Memory B cell (primary cell): Measurements from ENCODE around the gene BBC3.
"Not testable (repeated sequence)": the region's sequence is repeated elsewhere in the genome, so short reads cannot be mapped to it uniquely, and the experiment has no call there.

Experiments used
- ATAC-seq: fragments of 150-1000 bp; cut with Tn5 transposase; 2 replicates; pipeline ENCODE4 v1.10.0; 2021; ENCODE audit warnings: low read depth, mild to moderate bottlenecking, moderate library complexity
- DNase-seq, 2 donors: peaks; one replicate each; pipeline ENCODE4 v3.0.0; 2022; ENCODE audit warnings: low spot score in 2 of 2
- H3K27ac Mint-ChIP-seq: one replicate; pipeline ENCODE4 v1.8.0; 2022; ENCODE audit warnings: mild to moderate bottlenecking, moderate library complexity, mixed read lengths
- H3K27me3 Mint-ChIP-seq: one replicate; pipeline ENCODE4 v1.8.0; 2022; ENCODE audit warnings: mixed read lengths
- H3K36me3 Mint-ChIP-seq: one replicate; pipeline ENCODE4 v1.8.0; 2022; ENCODE audit warnings: mild to moderate bottlenecking, mixed read lengths
- H3K4me1 Mint-ChIP-seq: one replicate; pipeline ENCODE4 v1.8.0; 2022; ENCODE audit warnings: mixed read lengths
- H3K4me3 Mint-ChIP-seq: one replicate; pipeline ENCODE4 v1.8.0; 2022; ENCODE audit warnings: mild to moderate bottlenecking, moderate library complexity, mixed read lengths
- H3K9me3 Mint-ChIP-seq: one replicate; pipeline ENCODE4 v1.8.0; 2022; ENCODE audit warnings: mixed read lengths

Gene BBC3

GRCh38 chr19:47267350-47267759 is 36.4 kb upstream of the BBC3 start:
- no peaks in the 10 kb centered on the region for H3K27me3 Mint-ChIP-seq
- no peak overlapping the region for H3K27ac Mint-ChIP-seq
- ATAC-seq (no peak), DNase-seq (no peak)
- no peak overlapping the region for H3K4me3 Mint-ChIP-seq
- H3K36me3 Mint-ChIP-seq: peaks cover 26% of the 10 kb centered on the region
- H3K4me1 Mint-ChIP-seq: peaks cover 6% of the 10 kb centered on the region
- H3K9me3 Mint-ChIP-seq: no peaks in the 10 kb centered on the region

- DNase-seq (no peak), ATAC-seq (no peak)
- no peak overlapping the region for H3K4me3 Mint-ChIP-seq
- peaks cover 4% of the 10 kb centered on the region for H3K4me1 Mint-ChIP-seq
- H3K27ac Mint-ChIP-seq: no peak overlapping the region
- no peaks in the 10 kb centered on the region for H3K27me3 Mint-ChIP-seq
- H3K9me3 Mint-ChIP-seq: no peaks in the 10 kb centered on the region
- peaks cover 27% of the 10 kb centered on the region for H3K36me3 Mint-ChIP-seq
Observed at GRCh38 chr19:47266401-47266941, 35.5 kb upstream of the BBC3 start.

- Mint-ChIP-seq H3K36me3 (peaks cover 27% of the 10 kb centered on the region), H3K27ac (no peak overlapping the region), H3K9me3 (no peaks in the 10 kb centered on the region), H3K4me1 (peaks cover 12% of the 10 kb centered on the region), H3K4me3 (no peak overlapping the region), H3K27me3 (no peaks in the 10 kb centered on the region)
- ATAC-seq (no peak), DNase-seq (no peak)
Observed at GRCh38 chr19:47264629-47265028, 33.6 kb upstream of the BBC3 start.

- Mint-ChIP-seq H3K36me3 (peaks cover 38% of the 10 kb centered on the region), H3K4me1 (peaks cover 30% of the 10 kb centered on the region), H3K27ac (peak overlapping the region; percentile 86)
- DNase-seq (peak in 1 of 2 donors; percentile 60), ATAC-seq (peak; percentile 92)
- H3K9me3 Mint-ChIP-seq, H3K4me3 Mint-ChIP-seq, H3K27me3 Mint-ChIP-seq: not testable (repeated sequence)
Observed at GRCh38 chr19:47261946-47262793, 31.2 kb upstream of the BBC3 start.

- Mint-ChIP-seq H3K4me3 (no peak overlapping the region), H3K9me3 (no peaks in the 10 kb centered on the region), H3K27me3 (no peaks in the 10 kb centered on the region), H3K36me3 (peaks cover 36% of the 10 kb centered on the region), H3K27ac (no peak overlapping the region), H3K4me1 (peaks cover 38% of the 10 kb centered on the region)
- no peak for DNase-seq
- ATAC-seq: no peak
Observed at GRCh38 chr19:47260476-47260875, 29.5 kb upstream of the BBC3 start.

- peaks cover 38% of the 10 kb centered on the region for H3K4me1 Mint-ChIP-seq
- peak overlapping the region; percentile 76 for H3K27ac Mint-ChIP-seq
- peaks cover 28% of the 10 kb centered on the region for H3K36me3 Mint-ChIP-seq
- no peaks in the 10 kb centered on the region for H3K27me3 Mint-ChIP-seq
- DNase-seq (no peak), ATAC-seq (no peak)
- H3K4me3 Mint-ChIP-seq: peak overlapping the region; percentile 48
- H3K9me3 Mint-ChIP-seq: no peaks in the 10 kb centered on the region
Observed at GRCh38 chr19:47258895-47259555, 28.0 kb upstream of the BBC3 start.

- H3K4me3 Mint-ChIP-seq: peak overlapping the region; percentile 48
- H3K27me3 Mint-ChIP-seq: no peaks in the 10 kb centered on the region
- H3K9me3 Mint-ChIP-seq: no peaks in the 10 kb centered on the region
- ATAC-seq (no peak), DNase-seq (no peak)
- no peak overlapping the region for H3K27ac Mint-ChIP-seq
- peaks cover 38% of the 10 kb centered on the region for H3K4me1 Mint-ChIP-seq
- H3K36me3 Mint-ChIP-seq: peaks cover 28% of the 10 kb centered on the region
Observed at GRCh38 chr19:47258434-47258833, 27.4 kb upstream of the BBC3 start.

GRCh38 chr19:47257411-47258169 is 26.6 kb upstream of the BBC3 start:
- Mint-ChIP-seq H3K36me3 (peaks cover 28% of the 10 kb centered on the region), H3K4me3 (peak overlapping the region; percentile 87), H3K27ac (peak overlapping the region; percentile 93), H3K9me3 (no peaks in the 10 kb centered on the region), H3K27me3 (no peaks in the 10 kb centered on the region), H3K4me1 (peaks cover 38% of the 10 kb centered on the region)
- no peak for DNase-seq
- ATAC-seq: no peak

GRCh38 chr19:47256693-47257410 is 25.9 kb upstream of the BBC3 start:
- Mint-ChIP-seq H3K4me3 (peak overlapping the region; percentile 87), H3K27me3 (no peaks in the 10 kb centered on the region), H3K9me3 (no peaks in the 10 kb centered on the region), H3K27ac (peak overlapping the region; percentile 93), H3K4me1 (peaks cover 34% of the 10 kb centered on the region), H3K36me3 (peaks cover 26% of the 10 kb centered on the region)
- DNase-seq (peak; percentile 99), ATAC-seq (peak; percentile 80)

- Mint-ChIP-seq H3K27me3 (no peaks in the 10 kb centered on the region), H3K9me3 (no peaks in the 10 kb centered on the region), H3K4me1 (peaks cover 33% of the 10 kb centered on the region), H3K4me3 (peak within 1 kb of the TSS; percentile 87), H3K27ac (peak within 1 kb of the TSS; percentile 93), H3K36me3 (peaks cover 24% of the 10 kb centered on the region)
- ATAC-seq (peak; percentile 62), DNase-seq (peak; percentile 90 to 91)
Observed at GRCh38 chr19:47255879-47256692, 25.1 kb upstream of the BBC3 start, which contains the start of gene CCDC9. TSS of gene CCDC9 (plus strand) at chr19:47256525. CDS start at chr19:47258401, 1,876 bp downstream.

- no peaks in the 10 kb centered on the region for H3K9me3 Mint-ChIP-seq
- no peak overlapping the region for H3K4me3 Mint-ChIP-seq
- ATAC-seq (no peak), DNase-seq (no peak)
- H3K36me3 Mint-ChIP-seq: peaks cover 8% of the 10 kb centered on the region
- no peaks in the 10 kb centered on the region for H3K27me3 Mint-ChIP-seq
- H3K4me1 Mint-ChIP-seq: peaks cover 20% of the 10 kb centered on the region
- H3K27ac Mint-ChIP-seq: no peak overlapping the region
Observed at GRCh38 chr19:47253970-47254369, 23.0 kb upstream of the BBC3 start.

- Mint-ChIP-seq H3K27ac (no peak overlapping the region), H3K4me3 (no peak overlapping the region), H3K9me3 (no peaks in the 10 kb centered on the region), H3K27me3 (no peaks in the 10 kb centered on the region), H3K36me3 (peaks cover 4% of the 10 kb centered on the region), H3K4me1 (peaks cover 15% of the 10 kb centered on the region)
- no peak for DNase-seq
- no peak for ATAC-seq
Observed at GRCh38 chr19:47253467-47253881, 22.5 kb upstream of the BBC3 start.

- not testable (repeated sequence) for H3K27ac Mint-ChIP-seq, DNase-seq, ATAC-seq, H3K36me3 Mint-ChIP-seq, H3K9me3 Mint-ChIP-seq, H3K27me3 Mint-ChIP-seq, H3K4me3 Mint-ChIP-seq
- H3K4me1 Mint-ChIP-seq: peaks cover 15% of the 10 kb centered on the region
Observed at GRCh38 chr19:47253016-47253415, 22.0 kb upstream of the BBC3 start.
